T-helper 2 cell treated with Interferon-gamma antibody and Interleukin-4, amounts not matched to agents 5 μg/mL and 100 μg/mL, for 36 hours (primary cell): ENCODE measurements around the gene EPB41L4B.

Source experiments
- DNase-seq: peaks from one replicate; pipeline ENCODE4 v3.0.0; 2021; ENCODE audit warnings: low spot score
- H3K27ac Mint-ChIP-seq: one replicate; pipeline ENCODE4 v1.8.0; 2021; ENCODE audit warnings: mild to moderate bottlenecking, mixed read lengths
- H3K27me3 Mint-ChIP-seq: one replicate; pipeline ENCODE4 v1.8.0; 2021; ENCODE audit warnings: low read depth, mixed read lengths
- H3K36me3 Mint-ChIP-seq: one replicate; pipeline ENCODE4 v1.8.0; 2021; ENCODE audit warnings: low read depth, mixed read lengths
- H3K4me1 Mint-ChIP-seq: one replicate; pipeline ENCODE4 v1.8.0; 2021; ENCODE audit warnings: low read depth, mixed read lengths
- H3K4me3 Mint-ChIP-seq: one replicate; pipeline ENCODE4 v1.8.0; 2022; ENCODE audit warnings: mild to moderate bottlenecking, moderate library complexity, mixed read lengths
- H3K9me3 Mint-ChIP-seq: one replicate; pipeline ENCODE4 v1.8.0; 2021; ENCODE audit warnings: mixed read lengths

Gene EPB41L4B

DNA sequence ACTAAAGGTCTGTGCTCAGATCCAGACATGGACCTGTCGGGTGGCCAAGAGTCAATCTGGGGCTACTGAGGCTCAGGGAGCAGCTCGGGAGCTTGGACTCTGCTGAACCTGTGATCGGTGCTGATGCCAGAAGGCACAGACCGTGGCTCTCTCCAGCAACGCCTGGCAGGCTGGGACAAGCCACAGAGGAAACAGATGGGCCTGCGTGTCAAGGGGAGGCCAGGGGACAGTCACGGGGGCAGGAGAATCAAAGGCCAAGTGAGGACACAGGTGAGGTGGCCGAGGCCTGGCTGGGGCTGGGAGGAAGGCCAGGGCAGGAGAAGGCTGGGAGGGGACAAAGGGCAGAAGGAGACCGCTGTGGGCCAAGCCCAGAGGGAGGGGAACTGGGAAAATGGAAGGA lies 43.4 kb downstream of the EPB41L4B start:
- H3K36me3 Mint-ChIP-seq = no peaks in the 10 kb centered on the region
- no peak overlapping the region for H3K27ac Mint-ChIP-seq

GRCh38 chr9:109276469-109277440 lies 44.1 kb downstream of the EPB41L4B start:
- H3K9me3 Mint-ChIP-seq = no peaks in the 10 kb centered on the region
- H3K4me1 Mint-ChIP-seq = no peaks in the 10 kb centered on the region
- no peak for DNase-seq
- H3K36me3 Mint-ChIP-seq = no peaks in the 10 kb centered on the region
- no peak overlapping the region for H3K4me3 Mint-ChIP-seq
- H3K27me3 Mint-ChIP-seq = peaks cover 8% of the 10 kb centered on the region
- no peak overlapping the region for H3K27ac Mint-ChIP-seq

More for the DNA sequence above, 43.4 kb downstream of the EPB41L4B start:
- Mint-ChIP-seq H3K4me3 (no peak overlapping the region), H3K4me1 (no peaks in the 10 kb centered on the region), H3K27me3 (peaks cover 8% of the 10 kb centered on the region), H3K9me3 (no peaks in the 10 kb centered on the region)
- no peak for DNase-seq

GRCh38 chr9:109274884-109275730 lies 45.8 kb downstream of the EPB41L4B start:
- Mint-ChIP-seq H3K27ac (no peak overlapping the region), H3K36me3 (no peaks in the 10 kb centered on the region), H3K27me3 (peaks cover 4% of the 10 kb centered on the region), H3K4me1 (no peaks in the 10 kb centered on the region), H3K9me3 (no peaks in the 10 kb centered on the region), H3K4me3 (no peak overlapping the region)
- no peak for DNase-seq

DNA sequence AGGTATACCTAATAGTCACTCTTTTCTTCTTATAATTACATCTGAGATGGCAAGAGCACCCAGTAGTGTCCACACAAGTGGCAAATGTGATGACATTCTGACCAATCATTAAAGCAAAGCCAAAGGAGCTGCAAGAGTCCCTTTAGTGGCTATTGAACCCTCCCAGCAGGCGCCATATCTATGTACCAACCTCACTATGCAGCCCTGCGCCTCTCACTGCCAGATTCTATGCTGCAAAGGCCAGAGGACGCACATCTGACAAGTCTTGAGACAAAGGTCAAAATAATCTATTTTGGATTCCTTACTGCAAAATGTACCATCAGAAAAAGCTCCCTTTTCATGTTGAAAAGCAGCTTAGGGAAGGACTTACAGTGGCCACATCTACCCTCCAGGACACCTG lies 47.0 kb downstream of the EPB41L4B start:
- Mint-ChIP-seq H3K4me1 (no peaks in the 10 kb centered on the region), H3K27ac (no peak overlapping the region), H3K4me3 (no peak overlapping the region), H3K27me3 (peaks cover 4% of the 10 kb centered on the region), H3K36me3 (no peaks in the 10 kb centered on the region), H3K9me3 (no peaks in the 10 kb centered on the region)
- DNase-seq = no peak

DNA sequence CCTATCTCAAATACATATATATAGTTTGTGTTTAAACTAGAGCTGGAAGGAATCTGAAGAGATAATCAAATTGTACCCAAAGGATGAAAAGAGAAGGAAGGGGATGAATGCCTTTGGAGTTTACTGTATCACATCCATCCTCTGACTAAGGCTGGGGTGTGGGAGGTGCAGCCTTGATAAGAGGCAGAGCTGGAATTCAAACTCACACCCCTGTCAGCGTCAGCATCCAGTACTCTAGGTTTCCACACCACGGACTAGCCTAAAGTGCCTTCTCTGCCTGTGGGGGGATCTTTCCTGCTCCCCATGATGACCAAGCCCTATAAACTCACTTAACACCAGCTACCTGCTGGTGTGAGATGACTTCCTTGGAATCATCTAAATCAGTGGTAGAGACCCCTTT lies 48.1 kb downstream of the EPB41L4B start:
- H3K27me3 Mint-ChIP-seq = peaks cover 4% of the 10 kb centered on the region
- DNase-seq = no peak
- no peak overlapping the region for H3K27ac Mint-ChIP-seq
- no peaks in the 10 kb centered on the region for H3K36me3 Mint-ChIP-seq
- no peaks in the 10 kb centered on the region for H3K4me1 Mint-ChIP-seq
- H3K4me3 Mint-ChIP-seq = no peak overlapping the region
- no peaks in the 10 kb centered on the region for H3K9me3 Mint-ChIP-seq

- Mint-ChIP-seq H3K9me3 (no peaks in the 10 kb centered on the region), H3K4me1 (no peaks in the 10 kb centered on the region), H3K4me3 (no peak overlapping the region), H3K27ac (no peak overlapping the region), H3K27me3 (peaks cover 3% of the 10 kb centered on the region), H3K36me3 (no peaks in the 10 kb centered on the region)
- DNase-seq = no peak
Observed at GRCh38 chr9:109272045-109272444, 48.8 kb downstream of the EPB41L4B start.

GRCh38 chr9:109270971-109271925 lies 49.6 kb downstream of the EPB41L4B start:
- Mint-ChIP-seq H3K27me3 (no peaks in the 10 kb centered on the region), H3K27ac (no peak overlapping the region), H3K4me1 (no peaks in the 10 kb centered on the region), H3K4me3 (no peak overlapping the region), H3K36me3 (no peaks in the 10 kb centered on the region), H3K9me3 (no peaks in the 10 kb centered on the region)
- no peak for DNase-seq

GRCh38 chr9:109270441-109270840 lies 50.4 kb downstream of the EPB41L4B start:
- DNase-seq = no peak
- Mint-ChIP-seq H3K4me3 (no peak overlapping the region), H3K36me3 (no peaks in the 10 kb centered on the region), H3K27ac (no peak overlapping the region), H3K27me3 (no peaks in the 10 kb centered on the region), H3K4me1 (no peaks in the 10 kb centered on the region), H3K9me3 (no peaks in the 10 kb centered on the region)

- no peak overlapping the region for H3K4me3 Mint-ChIP-seq
- H3K36me3 Mint-ChIP-seq = no peaks in the 10 kb centered on the region
- H3K27me3 Mint-ChIP-seq = no peaks in the 10 kb centered on the region
- no peaks in the 10 kb centered on the region for H3K4me1 Mint-ChIP-seq
- no peak for DNase-seq
- no peaks in the 10 kb centered on the region for H3K9me3 Mint-ChIP-seq
- no peak overlapping the region for H3K27ac Mint-ChIP-seq
Observed at GRCh38 chr9:109269839-109270238, 51.0 kb downstream of the EPB41L4B start.

DNA sequence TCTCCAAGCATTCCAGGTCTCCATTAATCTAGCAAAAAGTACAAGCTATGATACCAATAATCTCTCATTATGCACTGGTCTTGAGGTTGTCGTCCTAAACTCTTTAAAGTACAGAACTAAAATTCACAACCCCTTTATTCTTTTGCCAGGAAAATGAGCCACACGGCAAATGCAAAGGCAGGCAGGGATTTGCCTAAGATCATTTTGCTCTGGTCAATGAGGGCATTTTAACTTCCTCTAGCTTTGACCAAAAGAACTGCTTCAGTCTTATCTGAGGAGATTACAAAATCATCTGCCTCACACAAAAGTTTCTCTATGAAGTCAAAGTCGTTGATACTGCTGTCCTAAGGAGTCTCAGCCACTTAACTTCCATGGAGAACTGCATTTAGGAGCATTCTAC lies 51.8 kb downstream of the EPB41L4B start:
- DNase-seq = no peak
- Mint-ChIP-seq H3K9me3 (no peaks in the 10 kb centered on the region), H3K27me3 (no peaks in the 10 kb centered on the region), H3K4me3 (no peak overlapping the region), H3K4me1 (no peaks in the 10 kb centered on the region), H3K36me3 (no peaks in the 10 kb centered on the region), H3K27ac (no peak overlapping the region)

GRCh38 chr9:109267555-109267954 lies 53.3 kb downstream of the EPB41L4B start:
- no peaks in the 10 kb centered on the region for H3K27me3 Mint-ChIP-seq
- no peaks in the 10 kb centered on the region for H3K4me1 Mint-ChIP-seq
- H3K4me3 Mint-ChIP-seq = no peak overlapping the region
- no peak overlapping the region for H3K27ac Mint-ChIP-seq
- no peak for DNase-seq
- no peaks in the 10 kb centered on the region for H3K9me3 Mint-ChIP-seq
- no peaks in the 10 kb centered on the region for H3K36me3 Mint-ChIP-seq

DNA sequence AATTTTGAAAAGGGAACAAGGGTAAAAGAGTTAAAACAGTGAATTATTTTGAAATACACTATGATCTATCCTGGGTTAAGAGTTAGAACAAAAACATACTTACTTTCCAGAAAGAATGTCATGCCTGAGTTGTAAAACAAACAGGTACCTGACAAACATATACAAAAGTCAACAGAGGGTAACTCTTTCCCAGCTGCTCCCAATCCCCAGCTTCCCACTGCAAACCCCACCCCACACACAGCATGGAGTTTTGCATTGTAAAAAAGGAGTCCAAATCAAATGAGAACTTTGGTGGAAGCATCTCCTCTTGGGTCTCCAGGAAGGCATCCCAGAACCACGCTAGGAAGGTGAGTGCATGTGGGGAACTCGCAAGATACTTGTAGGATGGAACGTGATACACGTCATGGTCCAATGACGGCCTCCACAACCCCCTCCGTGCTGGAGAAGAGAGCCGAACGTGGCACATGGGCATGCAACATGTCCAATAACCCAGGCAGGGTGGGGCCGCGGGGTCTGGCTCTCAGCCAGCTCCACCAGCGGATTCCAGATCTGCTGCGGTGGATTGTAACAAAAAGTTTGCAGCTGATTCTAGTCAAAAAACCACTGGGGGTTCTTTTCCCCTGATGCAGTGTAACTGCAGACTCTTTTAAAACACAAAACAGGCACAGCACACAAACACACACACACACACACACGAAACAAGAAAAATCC lies 55.8 kb downstream of the EPB41L4B start:
- no peak for DNase-seq
- Mint-ChIP-seq H3K27me3 (peaks cover 4% of the 10 kb centered on the region), H3K4me3 (no peak overlapping the region), H3K27ac (no peak overlapping the region), H3K36me3 (no peaks in the 10 kb centered on the region), H3K4me1 (no peaks in the 10 kb centered on the region), H3K9me3 (no peaks in the 10 kb centered on the region)

DNA sequence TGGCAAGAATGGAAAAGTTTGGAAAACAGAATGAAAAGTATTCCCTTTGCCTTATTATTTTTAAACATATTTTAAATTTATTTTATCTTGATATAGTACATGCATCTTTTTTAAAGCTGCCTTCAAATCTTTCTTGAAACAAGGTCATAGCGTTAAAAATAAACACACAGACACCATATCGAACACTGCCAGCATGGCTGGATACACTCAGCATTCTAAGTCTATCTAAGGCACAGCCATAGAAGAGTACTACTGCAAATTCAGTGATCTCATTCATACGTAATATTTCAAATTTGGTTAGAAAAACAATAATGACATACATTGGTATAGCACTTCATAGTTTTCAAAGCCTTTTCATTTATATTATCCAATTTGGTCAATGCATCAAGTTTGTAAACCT lies 57.5 kb downstream of the EPB41L4B start:
- H3K4me1 Mint-ChIP-seq = no peaks in the 10 kb centered on the region
- H3K27me3 Mint-ChIP-seq = peaks cover 10% of the 10 kb centered on the region
- H3K36me3 Mint-ChIP-seq = no peaks in the 10 kb centered on the region
- no peak overlapping the region for H3K27ac Mint-ChIP-seq
- no peak for DNase-seq
- H3K9me3 Mint-ChIP-seq = no peaks in the 10 kb centered on the region
- H3K4me3 Mint-ChIP-seq = no peak overlapping the region
